Mesodermal cell (in vitro differentiated cells): Measurements from ENCODE around the gene ARL8B.

ENCODE experiments used
- H3K27ac ChIP-seq: 2 replicates; pipeline ENCODE4 v1.7.0; 2013; ENCODE audit warnings: mild to moderate bottlenecking, low read depth, low read length, moderate library complexity; ENCODE audit not compliant: severe bottlenecking
- H3K36me3 ChIP-seq: 2 replicates; pipeline ENCODE4 v1.7.1; 2013; ENCODE audit warnings: mild to moderate bottlenecking, low read length, moderate library complexity; ENCODE audit not compliant: control insufficient read depth, insufficient read depth
- H3K4me1 ChIP-seq: one replicate; pipeline ENCODE4 v1.7.1; 2013; ENCODE audit warnings: mild to moderate bottlenecking, low read length; ENCODE audit not compliant: insufficient read depth, control insufficient read depth, poor library complexity, severe bottlenecking
- H3K4me3 ChIP-seq: 2 replicates; pipeline ENCODE4 v1.7.0; 2013; ENCODE audit warnings: low read length, control low read depth, mild to moderate bottlenecking; ENCODE audit not compliant: insufficient read depth, poor library complexity, severe bottlenecking; ENCODE audit errors: extremely low read depth
- H3K9me3 ChIP-seq: 2 replicates; pipeline ENCODE4 v1.7.1; 2013; ENCODE audit warnings: mild to moderate bottlenecking, low read length, moderate library complexity; ENCODE audit not compliant: control insufficient read depth
- WGBS, 2 experiments: methylation state at CpG; one replicate each; pipeline ENCODE4 v1.1.5; 2013; ENCODE audit warnings: missing lambda C conversion rate in 2 of 2; ENCODE audit not compliant: insufficient coverage in 2 of 2; 5-methylcytosine and 5-hydroxymethylcytosine counted together

Gene ARL8B

DNA sequence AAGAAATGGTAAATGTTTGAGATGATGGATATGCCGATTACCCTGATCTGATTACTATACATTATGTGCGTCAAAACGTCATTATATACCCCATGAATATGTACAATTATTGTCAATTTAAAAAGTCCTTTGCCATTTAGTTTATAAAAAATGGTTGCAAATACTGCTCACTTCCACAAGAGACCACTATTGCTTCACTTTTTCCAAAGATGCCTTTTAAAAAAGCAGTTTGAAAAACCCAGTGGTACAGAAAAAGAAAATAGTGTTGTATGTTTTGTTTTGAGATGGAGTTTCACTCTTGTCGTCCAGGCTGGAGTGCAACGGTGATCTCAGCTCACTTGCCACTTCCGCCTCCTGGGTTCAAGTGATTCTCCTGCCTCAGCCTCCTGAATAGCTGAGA, 104.7 kb downstream of the ARL8B start:
- H3K4me1 ChIP-seq, result no peaks in the 10 kb centered on the region
- no peaks in the 10 kb centered on the region for H3K9me3 ChIP-seq
- no peak overlapping the region for H3K4me3 ChIP-seq
- no peaks in the 10 kb centered on the region for H3K36me3 ChIP-seq
- 80% methylated on average over 1 to 3 of the region's 6 CpGs for WGBS, 2 experiments
- H3K27ac ChIP-seq, result no peak overlapping the region

DNA sequence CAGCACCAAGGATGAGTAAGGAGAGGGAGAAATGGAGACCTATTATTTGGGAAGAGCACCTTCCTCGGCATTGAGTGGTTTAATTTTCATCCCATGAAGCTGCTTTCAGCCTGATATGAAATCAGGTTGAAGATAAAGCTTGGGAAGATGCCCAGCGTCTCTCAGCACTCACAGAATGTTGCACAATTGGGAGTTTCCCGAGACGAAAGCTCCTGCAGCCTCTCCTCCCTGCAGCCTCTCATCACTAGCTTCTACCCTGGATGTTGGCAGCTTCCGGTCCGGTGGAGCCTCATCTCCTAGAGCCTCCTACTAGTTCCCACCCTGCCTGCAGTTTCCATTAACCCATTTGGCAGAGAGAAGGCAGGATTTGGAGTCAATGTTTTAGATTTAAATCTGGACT, 105.7 kb downstream of the ARL8B start:
- Histone ChIP-seq H3K9me3 (no peaks in the 10 kb centered on the region), H3K36me3 (no peaks in the 10 kb centered on the region), H3K4me1 (no peaks in the 10 kb centered on the region), H3K27ac (no peak overlapping the region), H3K4me3 (no peak overlapping the region)
- 94 to 96% methylated on average over 4 of the region's 6 CpGs for WGBS, 2 experiments

DNA sequence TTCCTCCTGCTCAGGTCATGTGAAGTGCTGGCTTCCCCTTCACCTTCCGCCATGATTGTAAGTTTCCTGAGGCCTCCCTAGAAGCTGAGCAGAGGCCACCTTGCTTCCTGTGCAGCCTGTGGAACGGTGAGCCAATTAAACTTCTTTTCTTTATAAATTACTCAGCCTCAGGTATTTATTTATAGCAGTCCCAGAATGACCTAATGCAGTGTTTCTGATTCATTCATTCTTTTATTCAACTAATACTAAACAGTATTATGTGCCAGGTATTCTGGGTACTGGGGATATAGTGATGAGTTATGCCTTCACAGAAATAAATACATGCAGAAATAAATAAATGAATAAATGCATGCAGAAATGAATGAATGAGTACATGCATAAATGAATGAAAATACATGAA, 107.3 kb downstream of the ARL8B start:
- no peak overlapping the region for H3K4me3 ChIP-seq
- H3K36me3 ChIP-seq, result no peaks in the 10 kb centered on the region
- H3K9me3 ChIP-seq, result no peaks in the 10 kb centered on the region
- H3K27ac ChIP-seq, result no peak overlapping the region
- WGBS, 2 experiments, result 70 to 85% methylated on average over 1 to 2 of the region's 2 CpGs
- no peaks in the 10 kb centered on the region for H3K4me1 ChIP-seq
